ENCODE measurements around the gene C2CD2L. TPM values are rescaled to one million over a fixed set of nuclear protein-coding genes. Genes with fewer than 3 reads are reported as not detected.

Gene C2CD2L
- total RNA-seq, 2 donors from 2014 or later: 5.4 to 20.8 TPM

DNA sequence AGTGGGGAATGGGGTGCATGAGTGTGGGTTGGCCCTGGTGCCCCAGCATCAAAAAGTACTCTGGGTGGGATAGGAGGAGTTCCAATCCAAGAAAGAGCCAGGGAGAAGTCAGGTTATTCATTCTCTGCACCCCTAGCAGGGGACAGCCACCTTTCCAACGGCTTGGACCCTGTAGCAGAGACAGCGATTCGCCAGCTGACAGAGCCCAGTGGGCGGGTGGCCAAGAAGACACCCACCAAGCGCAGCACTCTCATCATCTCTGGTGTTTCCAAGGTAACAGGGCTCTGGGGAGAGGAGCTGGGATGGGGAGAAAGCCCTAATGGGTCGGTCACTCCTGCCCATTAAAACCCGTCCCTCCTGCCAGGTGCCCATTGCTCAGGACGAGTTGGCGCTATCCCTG lies 6.6 kb downstream of the C2CD2L start:
- intact Hi-C loops (cut with DNase I): no loop called here

DNA sequence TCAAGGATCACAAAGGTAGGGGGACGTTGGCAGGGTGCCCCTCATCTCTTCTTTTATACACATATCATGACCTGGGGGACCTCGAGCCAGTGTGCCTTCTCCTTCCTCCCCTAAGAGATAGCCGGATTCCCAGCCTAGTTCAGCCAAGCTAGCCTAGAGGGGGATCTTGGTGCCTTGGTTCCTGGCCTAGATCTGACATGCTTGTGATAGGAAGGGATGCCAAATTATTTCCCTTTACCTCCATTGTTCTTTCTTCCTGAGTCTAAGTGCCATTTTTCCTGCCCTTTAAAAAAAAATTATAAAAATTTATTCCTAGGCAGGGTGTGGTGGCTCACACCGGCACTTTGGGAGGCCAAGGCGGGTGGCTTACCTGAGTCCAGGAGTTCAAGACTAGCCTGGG lies 7.2 kb downstream of the C2CD2L start:
- ATAC-seq (no peak), DNase-seq (no peak)
- WGBS, 2 donors: 94 to 95% methylated on average over 4 to 5 of the region's 5 CpGs
- Histone ChIP-seq H3K4me1 (peaks cover 4% of the 10 kb centered on the region), H3K27me3 (no peaks in the 10 kb centered on the region), H3K36me3 (replicated peaks in 1 of 2; ENCODE audit: insufficient read depth in 1 of 2, low read depth in 2 of 2) (peaks cover 0 to 10% of the 10 kb centered on the region in 2 donors), H3K4me3 (no peak overlapping the region), H3K27ac (no peak overlapping the region), H3K9me3 (no peaks in the 10 kb centered on the region)
- intact Hi-C loops (cut with DNase I): no loop called here
- TF ChIP-seq, protein P1, sequence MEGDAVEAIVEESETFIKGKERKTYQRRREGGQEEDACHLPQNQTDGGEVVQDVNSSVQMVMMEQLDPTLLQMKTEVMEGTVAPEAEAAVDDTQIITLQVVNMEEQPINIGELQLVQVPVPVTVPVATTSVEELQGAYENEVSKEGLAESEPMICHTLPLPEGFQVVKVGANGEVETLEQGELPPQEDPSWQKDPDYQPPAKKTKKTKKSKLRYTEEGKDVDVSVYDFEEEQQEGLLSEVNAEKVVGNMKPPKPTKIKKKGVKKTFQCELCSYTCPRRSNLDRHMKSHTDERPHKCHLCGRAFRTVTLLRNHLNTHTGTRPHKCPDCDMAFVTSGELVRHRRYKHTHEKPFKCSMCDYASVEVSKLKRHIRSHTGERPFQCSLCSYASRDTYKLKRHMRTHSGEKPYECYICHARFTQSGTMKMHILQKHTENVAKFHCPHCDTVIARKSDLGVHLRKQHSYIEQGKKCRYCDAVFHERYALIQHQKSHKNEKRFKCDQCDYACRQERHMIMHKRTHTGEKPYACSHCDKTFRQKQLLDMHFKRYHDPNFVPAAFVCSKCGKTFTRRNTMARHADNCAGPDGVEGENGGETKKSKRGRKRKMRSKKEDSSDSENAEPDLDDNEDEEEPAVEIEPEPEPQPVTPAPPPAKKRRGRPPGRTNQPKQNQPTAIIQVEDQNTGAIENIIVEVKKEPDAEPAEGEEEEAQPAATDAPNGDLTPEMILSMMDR (IDR thresholded peaks at IDR 0.05): no peak
- TF ChIP-seq POLR2A (IDR thresholded peaks at IDR 0.05): no peak

More for the DNA sequence above, 6.6 kb downstream of the C2CD2L start:
- Histone ChIP-seq H3K36me3 (replicated peaks in 1 of 2; ENCODE audit: insufficient read depth in 1 of 2, low read depth in 2 of 2) (peaks cover 0 to 10% of the 10 kb centered on the region in 2 donors), H3K27ac (no peak overlapping the region), H3K27me3 (no peaks in the 10 kb centered on the region), H3K4me1 (peaks cover 11% of the 10 kb centered on the region), H3K9me3 (no peaks in the 10 kb centered on the region), H3K4me3 (no peak overlapping the region)
- 94% methylated on average over 9 of the region's 9 CpGs for WGBS, 2 donors
- ATAC-seq (no peak), DNase-seq (no peak)
- TF ChIP-seq POLR2A (IDR thresholded peaks at IDR 0.05): no peak
- TF ChIP-seq, protein P1 (IDR thresholded peaks at IDR 0.05): no peak

DNA sequence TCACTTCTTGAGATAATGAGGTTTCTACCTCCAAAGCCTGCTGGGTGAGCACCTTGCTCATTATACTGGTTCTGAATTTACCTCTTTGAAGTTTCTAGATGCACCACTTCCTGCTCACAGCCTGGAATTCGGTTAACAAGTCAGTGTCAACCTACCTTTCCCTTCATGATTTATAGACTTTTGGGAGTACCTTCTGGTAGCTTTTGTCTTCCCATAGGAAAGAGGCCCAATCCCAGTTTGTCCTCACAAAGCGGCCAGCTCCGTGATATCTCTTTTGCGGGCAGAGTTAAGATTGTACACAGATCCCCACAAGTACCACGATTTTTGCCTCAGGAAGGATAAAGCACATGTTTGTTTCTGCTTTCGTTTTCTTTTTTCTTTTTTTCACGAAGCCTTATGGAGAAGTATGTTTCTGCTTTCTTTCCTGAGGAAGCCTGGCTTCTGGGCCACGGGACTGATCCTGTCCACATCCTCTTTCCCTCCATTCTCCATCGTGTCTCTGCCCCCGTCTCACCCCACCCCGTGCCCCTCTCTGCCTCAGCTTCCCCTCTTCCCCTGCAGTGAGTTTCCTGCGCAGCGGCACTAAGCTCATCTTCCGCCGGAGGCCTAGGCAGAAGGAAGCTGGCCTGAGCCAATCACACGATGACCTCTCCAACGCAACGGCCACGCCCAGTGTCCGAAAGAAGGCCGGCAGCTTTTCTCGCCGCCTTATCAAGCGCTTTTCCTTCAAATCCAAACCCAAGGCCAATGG lies 8.5 kb downstream of the C2CD2L start:
- DNase-seq (peak in 1 of 4 donors; percentile 58), ATAC-seq (no peak)
- no peaks in the 10 kb centered on the region for H3K27me3 ChIP-seq
- TF ChIP-seq, protein P1 (IDR thresholded peaks at IDR 0.05): no peak
- TF ChIP-seq POLR2A (IDR thresholded peaks at IDR 0.05): no peak
- intact Hi-C loops (cut with DNase I): no loop called here
- 63 to 72% methylated on average over 23 to 24 of the region's 24 CpGs for WGBS, 2 donors
- H3K9me3 ChIP-seq: no peaks in the 10 kb centered on the region
- peaks cover 0 to 10% of the 10 kb centered on the region in 2 donors for H3K36me3 ChIP-seq (replicated peaks in 1 of 2; ENCODE audit: insufficient read depth in 1 of 2, low read depth in 2 of 2)
- no peak overlapping the region for H3K4me3 ChIP-seq
- H3K4me1 ChIP-seq: peaks cover 7% of the 10 kb centered on the region
- H3K27ac ChIP-seq: peak overlapping the region in 2 of 4 donors; percentile 7 to 56

DNA sequence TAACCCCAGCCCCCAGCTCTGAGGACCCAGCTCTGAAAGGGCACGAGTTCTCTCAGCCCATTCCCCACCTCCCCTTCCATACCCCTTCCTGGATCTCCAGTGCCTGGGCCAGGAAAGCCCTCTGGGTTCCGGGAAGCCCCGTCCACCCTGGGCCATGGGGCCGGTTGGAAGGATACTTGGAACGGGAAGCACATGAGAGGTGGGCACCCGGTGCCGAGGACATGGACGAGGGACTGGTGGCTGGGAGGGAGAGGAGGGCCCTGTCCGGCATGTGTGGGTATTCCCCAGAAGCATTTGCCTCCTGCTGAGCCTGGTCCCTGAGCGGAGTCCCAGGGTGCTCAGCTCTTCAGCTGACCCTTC lies 9.1 kb downstream of the C2CD2L start:
- intact Hi-C loops (cut with DNase I): no loop called here
- peaks cover 0 to 6% of the 10 kb centered on the region in 2 donors for H3K36me3 ChIP-seq (replicated peaks in 1 of 2; ENCODE audit: insufficient read depth in 1 of 2, low read depth in 2 of 2)
- H3K9me3 ChIP-seq: no peaks in the 10 kb centered on the region
- peaks cover 9% of the 10 kb centered on the region for H3K4me1 ChIP-seq
- DNase-seq: no peak
- 83 to 84% methylated on average over 6 to 10 of the region's 10 CpGs for WGBS, 2 donors
- no peaks in the 10 kb centered on the region for H3K27me3 ChIP-seq
- H3K27ac ChIP-seq: peak overlapping the region in 2 of 4 donors; percentile 7 to 56
- H3K4me3 ChIP-seq: no peak overlapping the region
- TF ChIP-seq, protein P1 (IDR thresholded peaks at IDR 0.05): no peak
- TF ChIP-seq POLR2A (IDR thresholded peaks at IDR 0.05): no peak
- no peak for ATAC-seq

DNA sequence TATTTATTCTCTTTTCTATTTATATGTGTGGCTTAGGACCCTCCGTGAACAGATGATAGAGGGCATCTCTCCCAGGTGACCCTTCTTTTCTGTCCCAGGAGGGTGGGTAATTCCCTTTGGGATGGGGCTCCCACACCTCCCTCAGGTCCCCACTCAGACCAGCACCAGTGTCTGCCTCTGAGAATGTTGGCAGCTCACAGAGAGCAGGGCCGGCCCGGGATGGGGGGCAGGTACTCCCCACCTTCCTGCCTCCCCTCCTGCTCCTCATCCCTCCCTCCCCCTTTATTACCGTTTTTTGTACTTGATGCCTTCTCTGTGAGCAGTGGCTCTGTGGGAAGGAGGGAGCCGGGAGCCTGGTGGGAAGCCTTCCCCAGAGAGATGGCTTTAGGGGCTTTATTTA lies 9.5 kb downstream of the C2CD2L start:
- peak overlapping the region in 1 of 4 donors; percentile 56 for H3K27ac ChIP-seq
- TF ChIP-seq, protein P1 (IDR thresholded peaks at IDR 0.05): no peak
- TF ChIP-seq POLR2A (IDR thresholded peaks at IDR 0.05): no peak
- no peak overlapping the region for H3K4me3 ChIP-seq
- no peaks in the 10 kb centered on the region for H3K9me3 ChIP-seq
- H3K27me3 ChIP-seq: no peaks in the 10 kb centered on the region
- H3K4me1 ChIP-seq: peaks cover 9% of the 10 kb centered on the region
- peaks cover 0 to 4% of the 10 kb centered on the region in 2 donors for H3K36me3 ChIP-seq (replicated peaks in 1 of 2; ENCODE audit: insufficient read depth in 1 of 2, low read depth in 2 of 2)
- WGBS, 2 donors: 66 to 75% methylated on average over 5 of the region's 5 CpGs
- no peak for DNase-seq
- no peak for ATAC-seq
- intact Hi-C loops (cut with DNase I): no loop called here
